NCI-H2029 treated with DMSO at 0.1 percent for 48 hours (cell line): ENCODE measurements around the gene PLCH1.
"Not testable (repeated sequence)": the region's sequence is repeated elsewhere in the genome, so short reads cannot be mapped to it uniquely, and the experiment has no call there.

Experiments used
- DNase-seq: peaks from one replicate; lab custom pipeline; 2025; lab: John Stamatoyannopoulos, UW

Gene PLCH1

DNA sequence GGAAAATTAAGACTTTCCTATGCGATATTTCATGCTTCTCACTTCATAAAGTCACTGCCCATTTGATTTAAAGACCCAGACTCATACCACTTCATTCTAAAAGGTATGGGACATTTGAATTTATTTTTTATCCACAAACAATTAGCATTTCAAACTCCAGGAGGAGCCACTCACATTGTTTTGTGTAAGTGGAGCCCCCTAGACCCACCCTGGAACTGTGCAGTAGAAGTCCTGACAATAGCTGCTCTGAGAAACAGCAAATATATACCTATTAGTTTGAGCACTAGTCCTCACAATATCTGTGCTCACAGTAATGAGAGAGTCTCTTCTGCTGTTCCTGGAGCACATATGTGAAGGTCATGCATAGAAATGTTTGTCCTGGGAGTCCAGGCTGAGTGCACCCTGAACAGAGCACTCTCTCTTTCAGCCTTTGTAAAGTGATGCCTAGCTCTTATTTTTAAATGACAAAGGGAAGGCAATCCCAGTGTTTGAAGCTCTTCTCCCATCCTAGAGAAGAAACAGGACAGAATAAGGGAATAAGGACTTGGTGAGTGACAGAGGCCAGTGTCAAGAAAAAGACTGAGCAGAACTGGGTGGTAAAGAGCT is 323.9 kb downstream of the PLCH1 start:
- DNase-seq = no peak

DNA sequence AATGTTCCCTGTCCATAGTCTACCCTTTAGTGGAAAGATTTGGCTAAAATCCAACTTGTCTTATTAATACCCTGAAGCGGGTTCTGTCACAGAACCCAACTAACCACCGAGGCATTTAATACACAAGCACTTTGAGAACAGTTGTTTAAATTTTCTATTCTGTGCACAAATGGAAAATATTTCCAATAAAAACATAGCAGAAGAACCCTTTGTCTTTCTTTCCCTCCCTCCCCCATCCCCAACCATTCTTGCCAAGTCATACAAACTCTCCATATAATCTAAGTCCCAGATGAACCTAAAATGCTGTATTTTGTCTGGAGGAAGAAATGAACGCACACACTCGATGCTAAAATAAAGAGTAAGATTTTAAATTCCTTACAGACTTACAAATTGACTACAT is 324.5 kb downstream of the PLCH1 start:
- DNase-seq = no peak

DNA sequence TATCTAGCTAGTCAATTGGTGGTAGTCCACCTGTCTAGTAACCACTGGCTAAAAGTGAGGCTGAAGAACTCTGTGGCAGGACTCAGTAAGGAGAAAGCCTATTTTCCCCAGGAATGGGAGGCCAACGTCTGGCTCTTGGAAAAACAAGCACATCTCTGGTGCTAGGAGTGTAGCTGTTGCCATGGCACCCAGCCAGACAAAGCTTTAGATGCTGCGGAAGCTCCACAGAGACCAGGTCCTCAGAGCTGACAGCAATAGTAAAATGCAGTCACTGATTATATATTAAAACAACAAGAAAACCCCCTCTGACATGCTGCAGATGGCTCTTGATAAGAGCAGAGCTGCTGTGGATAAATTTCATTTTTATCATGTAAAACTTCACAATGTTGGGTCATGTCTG is 326.5 kb downstream of the PLCH1 start:
- DNase-seq = no peak

DNA sequence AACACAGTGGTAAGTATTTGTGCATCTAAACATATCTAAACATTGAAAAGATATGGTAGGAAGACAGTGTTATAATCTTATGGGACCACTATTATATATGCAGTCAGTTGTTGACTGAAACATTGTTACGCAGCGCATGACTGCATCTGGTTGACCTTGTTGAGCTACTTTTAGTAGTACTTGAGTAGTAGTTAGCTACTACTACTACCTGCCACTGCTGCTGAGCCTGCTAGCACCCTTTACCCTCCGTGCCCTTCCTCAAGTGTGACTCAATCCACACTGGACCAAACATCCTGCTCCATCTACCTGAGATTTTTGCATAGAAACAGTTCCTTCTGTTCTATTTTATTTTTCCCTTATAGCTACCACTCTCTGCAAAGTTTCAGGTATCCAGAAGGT is 327.8 kb downstream of the PLCH1 start:
- no peak for DNase-seq

DNA sequence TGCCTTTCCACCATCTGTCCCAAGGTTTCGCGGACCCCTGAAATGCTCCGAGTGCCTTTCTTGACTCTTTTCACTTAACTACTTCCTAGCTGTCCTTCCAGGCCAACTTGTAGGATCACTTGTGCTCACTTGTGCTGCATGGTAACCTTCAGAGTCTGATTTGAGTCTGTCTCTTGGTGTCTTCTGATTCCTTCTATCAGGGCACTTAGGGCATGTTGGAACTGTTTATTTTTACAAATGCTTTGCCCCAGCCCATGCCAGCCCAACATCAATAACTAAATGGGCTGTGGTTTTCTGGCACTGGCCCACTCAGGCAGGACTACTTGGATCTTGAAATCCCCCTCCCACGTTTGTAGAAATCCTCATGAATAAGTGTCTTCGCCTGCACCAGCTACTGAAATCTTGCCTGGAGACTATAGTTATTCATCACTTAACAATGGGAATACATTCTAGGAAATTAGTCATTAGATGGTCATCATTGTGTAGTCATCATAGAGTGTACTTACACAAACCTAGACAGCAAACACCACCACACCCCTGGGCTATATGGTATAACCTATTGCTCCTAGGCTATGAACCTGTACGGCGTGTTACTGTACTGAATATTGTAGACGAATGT is 328.3 kb downstream of the PLCH1 start:
- no peak for DNase-seq

DNA sequence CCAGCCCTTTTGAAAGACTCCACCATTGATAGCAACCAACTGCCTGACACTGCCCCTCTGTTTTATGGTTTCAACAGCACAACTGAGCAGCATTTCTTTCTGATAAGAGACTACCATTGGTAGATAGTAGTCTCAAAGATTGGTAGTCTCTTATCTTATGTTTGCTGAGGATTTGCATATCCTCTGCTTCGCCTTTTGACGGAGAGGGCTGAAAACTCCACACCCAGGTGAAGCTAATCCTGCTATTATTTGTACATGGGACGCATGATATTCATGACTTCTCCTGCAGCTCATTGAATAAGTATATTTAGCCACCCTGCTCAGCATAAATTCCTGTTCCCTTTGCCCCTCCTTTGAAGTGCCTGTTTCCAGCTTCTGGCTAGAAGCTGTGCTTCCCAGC is 332.0 kb downstream of the PLCH1 start:
- DNase-seq = no peak

DNA sequence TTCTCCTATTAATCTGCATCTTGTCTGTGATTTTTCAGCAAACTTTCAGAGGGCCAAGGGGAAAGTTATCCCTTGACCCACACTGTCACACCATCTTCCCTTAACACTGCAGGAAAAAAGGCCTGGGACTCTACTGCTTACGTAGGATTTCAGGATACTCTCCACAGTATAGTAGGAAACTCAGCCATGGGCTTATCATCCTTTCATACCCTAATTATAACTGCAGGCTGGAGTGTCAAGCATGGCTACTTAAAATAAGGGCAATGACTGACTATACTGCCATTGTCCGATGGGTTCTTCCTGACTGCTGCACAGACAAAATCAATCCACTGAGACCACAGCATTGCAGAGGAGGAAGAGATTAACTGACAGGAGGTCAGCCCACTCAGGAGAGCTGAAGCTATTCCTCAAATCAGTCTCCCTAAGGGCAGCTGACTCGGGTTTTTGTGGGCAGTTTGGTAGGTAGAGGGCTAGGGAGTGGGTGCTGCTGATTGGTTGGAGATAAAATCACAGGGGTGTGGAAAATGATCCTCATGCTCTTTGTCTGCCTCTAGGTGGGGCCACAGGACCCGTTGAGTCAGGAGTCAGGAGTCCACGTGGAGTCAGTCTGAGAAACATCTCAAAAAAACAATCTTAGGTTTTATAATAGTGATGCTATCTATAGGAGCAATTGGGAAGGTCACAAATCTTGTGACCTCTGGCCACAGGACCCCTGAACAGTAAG is 333.2 kb downstream of the PLCH1 start:
- DNase-seq = no peak

DNA sequence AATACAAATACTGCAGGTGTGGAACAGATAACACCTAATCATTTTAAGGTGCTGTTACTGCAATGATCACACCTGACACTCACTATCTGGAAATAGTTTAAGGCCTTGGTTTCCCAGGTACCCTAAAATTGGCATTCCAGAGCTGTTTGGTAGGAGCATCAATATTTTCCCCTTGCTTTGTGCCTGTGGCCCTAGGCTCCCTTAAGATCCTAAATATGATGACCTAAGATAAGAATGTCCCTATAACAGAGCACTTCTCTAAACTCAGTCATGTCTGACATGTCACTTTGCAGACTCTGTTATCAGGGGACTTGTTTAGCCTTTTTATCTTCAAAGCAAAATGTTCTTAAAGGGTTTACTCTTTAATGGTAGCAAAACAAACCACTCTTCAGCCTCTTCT is 335.5 kb downstream of the PLCH1 start:
- no peak for DNase-seq

DNA sequence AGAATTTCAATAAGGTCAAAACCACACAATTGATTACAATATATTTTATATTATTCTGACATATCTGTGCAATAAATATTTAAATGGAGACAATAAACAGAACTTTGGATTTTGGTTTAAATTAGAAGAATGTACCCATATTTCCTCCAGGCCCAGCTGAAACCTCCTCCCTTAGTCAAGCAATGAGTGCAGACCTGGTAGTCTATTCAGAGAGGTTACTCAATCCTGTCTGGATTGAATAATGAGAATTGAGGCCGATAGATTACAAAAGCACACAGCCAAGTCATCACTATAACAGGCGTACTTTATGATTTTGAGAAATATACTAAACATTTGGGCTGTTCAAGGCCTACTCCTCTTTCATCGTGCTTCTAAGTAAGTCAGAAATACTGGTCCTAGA is 336.9 kb downstream of the PLCH1 start:
- DNase-seq = no peak

DNA sequence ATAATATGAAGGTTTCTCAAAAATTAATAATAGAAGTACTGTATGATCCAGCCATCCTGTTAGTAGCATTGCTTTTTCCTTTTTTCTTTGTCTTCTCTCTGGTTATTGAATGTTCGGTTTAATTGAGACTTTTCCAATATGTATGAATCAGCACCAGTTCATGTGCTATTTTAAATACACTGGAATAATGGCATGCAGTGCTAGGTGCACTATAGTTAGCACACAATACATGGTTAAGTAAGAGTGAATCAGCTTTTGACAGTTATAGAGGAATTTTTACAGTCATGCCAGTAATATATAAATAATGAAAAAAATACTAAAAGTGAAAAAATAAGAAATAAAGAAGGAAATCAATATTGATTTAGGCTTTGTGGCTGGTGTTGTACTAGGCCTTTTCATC is 337.5 kb downstream of the PLCH1 start:
- no peak for DNase-seq

DNA sequence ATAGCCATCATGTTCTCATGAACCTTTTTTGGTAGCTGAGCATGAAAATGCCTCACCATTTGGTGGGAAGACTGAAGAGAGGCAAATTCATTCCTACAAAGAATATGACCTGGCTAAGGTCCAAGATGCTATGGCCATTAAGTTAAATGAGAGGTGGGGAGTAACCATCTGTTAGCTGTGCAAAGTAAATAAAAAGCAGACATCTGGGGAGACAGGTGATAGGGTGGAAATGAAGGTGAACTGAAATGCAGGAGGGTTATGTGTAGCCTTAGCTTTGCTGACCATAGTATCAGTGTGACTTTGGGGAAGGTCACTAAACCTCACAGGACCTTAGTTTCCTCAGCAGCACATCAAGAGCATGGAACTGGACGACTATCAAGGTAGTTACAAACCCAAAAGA is 340.4 kb downstream of the PLCH1 start:
- DNase-seq = peak; percentile 35

DNA sequence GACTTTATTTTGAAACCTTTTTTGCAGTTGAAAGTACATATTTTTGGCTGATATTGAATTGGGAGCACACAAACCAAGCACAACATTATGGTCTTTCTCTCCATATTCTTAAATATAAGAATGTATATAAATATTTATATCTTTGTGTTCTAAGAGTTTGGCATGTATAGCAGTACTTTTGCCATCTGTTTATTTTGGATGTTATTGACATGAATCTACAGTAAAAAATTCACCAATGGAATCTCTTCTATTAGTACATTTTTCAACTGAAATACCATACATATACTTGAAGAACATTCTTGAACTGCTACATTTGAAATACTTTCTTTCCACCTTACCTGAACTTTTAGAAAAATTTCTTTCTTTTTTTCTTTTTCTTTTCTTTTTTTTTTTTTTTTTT is 342.2 kb downstream of the PLCH1 start:
- no peak for DNase-seq

DNA sequence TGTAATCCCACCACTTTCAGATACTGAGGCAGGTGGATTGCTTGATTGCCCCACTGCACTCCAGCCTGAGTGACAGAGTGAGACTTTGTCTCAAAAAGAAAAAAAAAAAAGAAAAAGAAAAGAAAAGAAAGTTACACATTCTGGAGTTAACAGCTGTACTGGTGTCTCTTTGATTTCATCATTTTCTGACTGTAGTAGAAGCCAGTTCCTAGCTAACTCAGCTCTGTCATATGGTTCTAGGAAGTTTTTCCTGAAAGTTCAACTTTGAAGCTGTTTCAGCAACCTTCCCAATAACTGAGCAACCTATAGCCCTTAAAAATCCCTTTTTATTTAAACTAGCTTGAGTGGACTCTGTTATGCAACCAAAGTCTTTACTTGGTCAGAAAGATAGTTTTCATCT is 346.8 kb downstream of the PLCH1 start:
- no peak for DNase-seq

DNA sequence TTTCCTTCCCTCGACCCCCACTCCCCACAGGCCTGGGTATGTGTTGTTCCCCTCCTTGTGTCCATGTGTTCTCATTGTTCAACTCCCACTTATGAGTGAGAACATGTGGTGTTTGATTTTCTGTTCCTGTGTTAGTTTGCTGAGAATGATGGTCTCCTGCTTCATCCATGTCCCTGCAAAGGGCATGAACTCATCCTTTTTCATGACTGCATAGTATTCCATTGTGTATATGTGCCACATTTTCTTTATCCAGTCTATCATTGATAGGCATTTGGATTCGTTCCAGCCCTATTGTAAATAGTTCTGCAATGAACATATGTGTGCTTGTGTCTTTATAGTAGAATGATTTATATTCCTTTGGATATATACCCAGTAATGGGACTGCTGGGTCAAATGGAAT is 350.0 kb downstream of the PLCH1 start:
- not testable (repeated sequence) for DNase-seq

DNA sequence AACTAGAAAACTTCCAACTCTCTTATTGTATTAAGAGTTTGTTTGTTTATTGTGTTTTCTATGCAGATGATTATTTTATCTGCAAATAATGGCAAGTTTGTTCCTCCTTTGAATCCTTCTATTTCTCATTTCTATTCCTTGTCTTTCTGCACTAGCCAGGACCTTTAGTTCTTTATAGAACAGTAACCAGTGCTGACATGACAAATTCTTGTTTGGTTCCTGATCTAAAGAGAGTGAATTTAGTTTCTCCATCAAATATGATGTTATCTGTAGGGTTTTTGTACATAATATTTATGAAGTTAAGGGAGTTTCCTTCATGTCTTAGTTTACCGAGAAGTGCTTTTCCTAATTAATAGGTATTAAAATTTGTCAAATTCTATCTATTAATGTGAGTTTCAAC is 350.6 kb downstream of the PLCH1 start:
- DNase-seq = no peak

DNA sequence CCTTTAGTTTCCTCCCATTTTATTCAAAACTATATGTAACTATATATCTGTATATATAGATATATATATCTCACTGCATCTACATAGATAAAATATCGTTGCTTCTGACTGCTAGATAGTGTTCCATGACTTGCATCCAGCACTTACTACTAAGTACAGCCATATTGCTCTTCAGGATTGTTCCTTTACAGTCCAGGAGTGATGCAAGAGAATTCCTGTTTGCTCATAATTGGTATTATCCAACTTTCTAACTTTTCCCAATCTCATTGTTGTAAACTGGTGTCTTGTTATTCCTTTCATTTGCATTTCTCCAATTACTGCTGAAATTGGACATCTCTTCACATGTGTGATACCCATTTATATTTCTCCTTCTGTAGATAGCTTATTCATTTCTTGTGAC is 351.6 kb downstream of the PLCH1 start:
- no peak for DNase-seq

DNA sequence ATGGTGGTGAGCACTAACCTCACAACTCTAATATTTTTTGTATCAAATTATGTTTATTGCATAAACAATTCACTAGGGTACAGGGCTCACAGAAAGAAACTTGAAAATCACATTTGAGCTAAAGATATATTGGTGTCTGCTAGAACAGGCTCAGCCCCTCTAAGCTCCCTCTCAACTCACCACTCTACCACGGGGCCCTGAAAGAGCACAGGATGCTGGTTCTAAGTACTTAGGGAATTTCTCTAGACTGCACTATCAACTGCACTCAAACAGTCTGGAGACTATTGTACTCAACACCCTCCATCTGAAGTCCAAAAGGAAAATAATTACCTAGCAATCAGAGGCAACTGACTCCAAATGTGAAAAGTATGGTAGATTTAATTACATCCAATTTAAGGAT is 352.7 kb downstream of the PLCH1 start:
- no peak for DNase-seq

DNA sequence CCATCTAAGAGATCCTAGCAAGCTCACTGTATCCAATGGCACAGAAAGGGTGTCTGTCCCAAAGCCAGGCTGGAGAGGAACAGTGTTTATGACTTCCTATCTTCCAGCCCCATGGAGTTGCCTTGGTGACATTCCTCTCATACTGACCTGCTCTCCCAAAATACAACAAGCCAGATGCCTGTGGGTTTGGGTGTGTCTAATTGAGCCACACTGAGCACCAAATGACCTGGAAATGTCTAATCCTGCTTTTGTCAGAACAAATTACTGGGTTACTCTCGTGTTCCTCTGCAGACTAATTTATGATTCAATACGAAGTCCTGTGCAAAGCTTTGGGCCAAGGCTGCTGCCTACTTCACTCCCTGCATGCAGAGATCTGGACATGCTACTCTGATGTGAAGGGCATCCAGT is 353.3 kb downstream of the PLCH1 start:
- DNase-seq = no peak

DNA sequence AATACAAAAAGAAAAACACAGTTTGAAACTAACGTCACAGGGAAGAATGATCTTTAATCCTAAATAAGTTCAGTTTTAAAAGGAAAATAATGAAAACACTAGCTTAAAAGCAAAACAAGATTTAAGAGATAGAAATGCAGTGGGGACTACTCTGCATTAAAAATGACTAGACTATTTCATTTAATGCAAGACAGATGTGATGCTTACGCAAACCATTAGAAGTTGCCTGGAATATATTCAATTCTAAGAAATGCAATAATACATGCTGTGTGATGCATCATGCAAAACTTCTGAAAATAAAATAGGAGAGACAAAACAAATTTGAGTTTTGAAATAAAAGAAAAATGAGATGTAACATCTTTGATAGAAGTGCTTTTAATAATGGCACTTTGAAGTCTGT is 353.8 kb downstream of the PLCH1 start:
- no peak for DNase-seq

DNA sequence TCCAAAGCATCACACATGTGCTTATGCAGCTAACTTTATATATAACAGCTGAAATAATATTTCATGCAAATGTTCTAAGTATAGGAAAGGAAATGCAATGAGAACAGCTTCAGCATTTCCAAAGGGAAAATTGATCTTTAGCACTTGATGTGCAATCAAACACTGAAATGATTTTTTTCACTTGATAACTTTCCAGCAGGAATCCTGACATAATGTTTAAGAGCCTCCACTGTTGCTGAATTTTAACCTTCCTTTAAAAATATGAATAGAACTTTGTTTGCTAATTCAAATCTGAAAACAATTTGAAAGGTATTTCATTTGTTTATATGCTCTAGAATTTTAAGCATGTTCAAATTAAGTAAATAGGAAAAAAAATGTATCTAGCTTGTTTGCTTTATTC is 354.5 kb downstream of the PLCH1 start:
- DNase-seq = no peak

DNA sequence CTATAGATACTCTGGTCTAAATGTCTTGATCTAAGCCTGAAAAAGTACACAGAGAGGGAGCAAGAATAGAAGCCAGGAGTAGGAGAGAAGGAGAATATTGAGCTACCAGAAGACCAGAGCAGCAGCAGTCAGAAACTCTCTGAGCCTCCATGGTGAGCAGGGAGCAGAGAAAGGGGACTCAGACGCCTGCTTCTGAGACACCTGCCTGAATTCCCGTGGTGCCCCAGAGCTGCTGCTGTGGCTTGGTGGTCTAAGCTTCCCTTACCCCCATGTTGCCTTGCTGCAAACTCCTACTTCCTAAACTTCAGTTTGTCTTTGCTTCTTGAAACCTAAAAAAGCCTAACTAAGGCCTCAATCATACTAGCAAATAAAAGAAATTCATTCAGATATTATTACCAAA is 356.5 kb downstream of the PLCH1 start:
- no peak for DNase-seq

DNA sequence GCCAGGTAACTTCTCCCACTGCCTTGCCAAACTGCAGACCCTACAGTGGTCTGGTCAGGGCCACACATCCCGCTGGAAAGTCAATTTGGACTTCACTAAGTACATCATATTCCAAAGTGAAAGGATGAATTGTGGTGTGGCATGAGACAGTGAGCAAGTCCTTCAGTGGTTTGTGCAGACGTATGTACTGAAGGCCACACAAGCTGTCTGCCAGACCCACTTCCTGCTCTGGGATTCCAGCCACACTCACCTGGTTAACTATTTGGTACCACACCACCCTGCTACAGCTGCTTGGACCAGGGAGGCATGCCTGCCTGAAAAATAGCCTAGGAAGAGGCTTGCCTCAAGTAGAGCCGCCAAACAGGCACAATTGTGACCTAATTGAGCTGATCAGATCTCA is 357.3 kb downstream of the PLCH1 start:
- peak; percentile 5 for DNase-seq

DNA sequence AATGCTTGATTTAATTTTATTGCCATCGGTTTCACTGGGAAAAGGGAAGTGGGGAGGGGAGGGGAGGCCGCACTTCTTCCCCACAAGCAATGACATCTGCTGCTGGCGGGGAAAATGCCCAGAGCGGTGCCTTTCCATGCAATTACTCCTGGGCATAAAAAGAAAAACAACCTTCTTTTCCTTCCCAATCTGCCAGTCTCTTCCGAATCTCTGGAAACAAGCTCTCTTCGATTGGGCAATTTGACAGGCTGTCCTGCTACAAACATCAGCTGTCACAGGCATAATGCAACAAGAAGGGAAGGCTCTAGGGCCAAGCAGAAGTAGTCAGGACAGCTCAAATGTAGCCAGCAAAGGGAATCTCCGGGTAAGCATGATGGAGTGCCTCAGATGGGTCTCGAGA is 358.0 kb downstream of the PLCH1 start:
- DNase-seq = no peak
